K562 (cell line): ENCODE data around the gene SUPT20H. TPM values are rescaled to one million over a fixed set of nuclear protein-coding genes. Genes with fewer than 3 reads are reported as not detected.
A peak's percentile ranks its signal among the peaks of the same experiment; 100 is the strongest.

ENCODE experiments used
- ATF3 ChIP-seq, 2 experiments: fragments of 450-650 bp in 1 of 2; sonication (generic) in 1 of 2; formaldehyde crosslinking in 1 of 2; IDR thresholded peaks in 1 of 2; conservative IDR thresholded peaks in 1 of 2; 2 replicates each; pipeline versions ENCODE4 v1.6.1 to v1.8.1; 2016 to 2023; ENCODE audit warnings: mild to moderate bottlenecking in 2 of 2, moderate library complexity in 2 of 2, inconsistent platforms in 1 of 2, missing genetic modification reagents in 1 of 2
- ATF6 ChIP-seq: sonication (generic); formaldehyde crosslinking; IDR thresholded peaks from 2 replicates; pipeline ENCODE4 v1.4.0; 2020; ENCODE audit warnings: mild to moderate bottlenecking, missing genetic modification reagents
- BCL6 ChIP-seq: fragments of 250-450 bp; sonication (Bioruptor Pico); IDR thresholded peaks from 2 replicates; pipeline ENCODE4 v1.4.0; 2020
- CBX1 ChIP-seq: sonication (generic); IDR thresholded peaks from 2 replicates; pipeline ENCODE4 v1.6.1; 2016; ENCODE audit warnings: antibody characterized with exemption, low read depth, mild to moderate bottlenecking
- CREM ChIP-seq: IDR thresholded peaks from 2 replicates; pipeline ENCODE4 v1.6.1; 2014; ENCODE audit warnings: antibody characterized with exemption, low read depth
- E2F8 ChIP-seq: fragments of 450-650 bp; IDR thresholded peaks from 2 replicates; pipeline ENCODE4 v1.7.1; 2018; ENCODE audit warnings: mild to moderate bottlenecking, low read depth; ENCODE audit not compliant: partially characterized antibody
- MAFG ChIP-seq: fragments of 450-650 bp; conservative IDR thresholded peaks from 2 replicates; pipeline ENCODE4 v1.6.1; 2016; ENCODE audit warnings: missing genetic modification characterization, missing compliant biosample characterization
- NFE2L1 ChIP-seq: fragments of 450-650 bp; IDR thresholded peaks from 2 replicates; pipeline ENCODE4 v1.6.1; 2016; ENCODE audit warnings: missing genetic modification characterization, low read depth, mild to moderate bottlenecking, missing compliant biosample characterization, moderate library complexity, borderline replicate concordance
- TAF9B ChIP-seq: fragments of 450-650 bp; IDR thresholded peaks from 2 replicates; pipeline ENCODE4 v1.6.1; 2018; ENCODE audit warnings: mild to moderate bottlenecking; ENCODE audit not compliant: partially characterized antibody
- TEAD4 ChIP-seq, 2 experiments: sonication (generic) in 1 of 2; formaldehyde crosslinking in 1 of 2; IDR thresholded peaks; 2 replicates each; pipeline versions ENCODE4 v1.6.1 to v1.8.0; 2012 to 2022; ENCODE audit warnings: borderline replicate concordance in 1 of 2, inconsistent platforms in 1 of 2, low read length in 1 of 2, mild to moderate bottlenecking in 1 of 2, missing genetic modification reagents in 1 of 2
- ZFPM2 ChIP-seq: fragments of 250-450 bp; sonication (Bioruptor Pico); IDR thresholded peaks from 2 replicates; pipeline ENCODE4 v1.5.1; 2022; ENCODE audit warnings: mild to moderate bottlenecking
- ZMIZ1 ChIP-seq, 2 experiments: fragments of 150-350 bp in 1 of 2; IDR thresholded peaks; 2 replicates each; pipeline ENCODE4 v1.6.1; 2012 to 2016; ENCODE audit warnings: low read depth in 2 of 2, low read length in 2 of 2, mild to moderate bottlenecking in 1 of 2, moderate library complexity in 1 of 2
- ZNF212 ChIP-seq: fragments of 450-650 bp; formaldehyde crosslinking; IDR thresholded peaks from 2 replicates; pipeline ENCODE4 v1.4.0; 2020; ENCODE audit warnings: mild to moderate bottlenecking
- ZNF274 ChIP-seq: IDR thresholded peaks from 2 replicates; pipeline ENCODE4 v1.6.1; 2011; ENCODE audit warnings: low read depth, mild to moderate bottlenecking, low read length, moderate library complexity, borderline replicate concordance
- ZNF316 ChIP-seq: fragments of 450-650 bp; IDR thresholded peaks from 2 replicates; pipeline ENCODE4 v1.6.1; 2016
- polyA plus RNA-seq, 8 experiments: library from polyadenylated mRNA; depleted of rRNA in 4 of 8; stranded (reverse) in 5 of 8; unstranded in 3 of 8; fragments of >200 nt; fragmentation: Nextera tagmentation in 2 of 8; fragmentation: Illumina TruSeq in 1 of 8; extraction: Ambion mirVana in 2 of 8; extraction: Trizol in 1 of 8; gene quantifications; 2 replicates each; pipeline versions ENCODE4 v1.2.1 to v1.2.3, GENCODE V29; 2011 to 2014; ENCODE audit warnings: inconsistent platforms in 1 of 8, missing spikeins in 1 of 8
- total RNA-seq, 7 experiments: library from RNA; depleted of rRNA in 6 of 7; stranded (reverse); fragments of >200 nt in 6 of 7; fragmentation: Illumina TruSeq in 2 of 7; extraction: Trizol in 2 of 7; gene quantifications; 2 replicates each; pipeline versions ENCODE4 v1.2.1 to v1.2.3, GENCODE V29; 2011 to 2021; ENCODE audit warnings: low replicate concordance in 1 of 7

Gene SUPT20H
- total and polyA plus RNA-seq, 9 of the 15 experiments (the other 6 are each of a cell fraction or from before 2014, with no cell fraction given) = 11.4 to 71.8 (median 31.7) TPM

GRCh38 chr13:36973009-36973408 lies 86.5 kb downstream of the SUPT20H start (continued):
- peak; percentile 40; the same call in 1 of the 2 replicates for TF ChIP-seq ATF3 (IDR thresholded peaks at IDR 0.05)
- TF ChIP-seq ATF3 (CRISPR knock-in tag; conservative IDR thresholded peaks at IDR 0.05) = no peak
- TF ChIP-seq TAF9B = no peak
- peak; percentile 88 for TF ChIP-seq ZNF316
- TF ChIP-seq E2F8 = no peak
- no peak for TF ChIP-seq ZNF274
- TF ChIP-seq TEAD4 (IDR thresholded peaks at IDR 0.05; ENCODE audit: low read length) = no peak
- no peak for TF ChIP-seq TEAD4 (CRISPR knock-in tag; IDR thresholded peaks at IDR 0.05; ENCODE audit: borderline replicate concordance)
- TF ChIP-seq CREM = no peak
- TF ChIP-seq CBX1 = no peak
- no peak for TF ChIP-seq ATF6 (CRISPR knock-in tag)
- no peak for TF ChIP-seq ZMIZ1 (IDR thresholded peaks at IDR 0.05; ENCODE audit: low read depth in 2 of 2, low read length in 2 of 2)
- TF ChIP-seq NFE2L1 = peak; percentile 40; the same call in 1 of the 2 replicates
- TF ChIP-seq MAFG (tag) = peak; percentile 61
- no peak for TF ChIP-seq BCL6 (CRISPR knock-in tag)
- no peak for TF ChIP-seq ZNF212 (CRISPR knock-in tag)
- no peak for TF ChIP-seq ZFPM2
